ENCODE data around the gene SLC25A42.

Gene SLC25A42

DNA sequence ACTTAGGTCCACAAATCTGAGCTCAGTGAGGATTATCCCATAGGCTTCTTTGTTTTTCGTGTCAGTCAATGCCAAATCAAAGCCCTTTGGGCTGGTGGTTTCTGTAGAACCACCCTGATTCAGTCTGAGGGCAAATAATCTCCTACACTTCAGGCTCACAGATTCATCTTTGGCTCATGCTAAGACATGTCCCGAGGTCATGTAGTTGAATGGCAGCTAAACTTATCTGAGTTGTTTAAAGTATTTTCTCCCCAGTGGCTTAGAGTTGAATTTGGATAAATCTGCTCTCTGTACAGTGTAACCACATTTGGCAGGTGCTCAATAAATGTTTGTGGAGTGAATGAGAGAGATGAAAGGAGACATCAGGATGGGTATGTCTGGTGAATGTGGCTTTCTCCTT lies 13.1 kb upstream of the SLC25A42 start:
- no peak for DNase-seq

GRCh38 chr19:19051478-19052213 lies 12.1 kb upstream of the SLC25A42 start:
- no peak for DNase-seq

GRCh38 chr19:19052921-19053320 lies 10.9 kb upstream of the SLC25A42 start:
- no peak for DNase-seq

GRCh38 chr19:19053508-19054314 lies 10.1 kb upstream of the SLC25A42 start:
- peak in 23 of 56 donors; percentile 3 to 75 (median 32) for DNase-seq

DNA sequence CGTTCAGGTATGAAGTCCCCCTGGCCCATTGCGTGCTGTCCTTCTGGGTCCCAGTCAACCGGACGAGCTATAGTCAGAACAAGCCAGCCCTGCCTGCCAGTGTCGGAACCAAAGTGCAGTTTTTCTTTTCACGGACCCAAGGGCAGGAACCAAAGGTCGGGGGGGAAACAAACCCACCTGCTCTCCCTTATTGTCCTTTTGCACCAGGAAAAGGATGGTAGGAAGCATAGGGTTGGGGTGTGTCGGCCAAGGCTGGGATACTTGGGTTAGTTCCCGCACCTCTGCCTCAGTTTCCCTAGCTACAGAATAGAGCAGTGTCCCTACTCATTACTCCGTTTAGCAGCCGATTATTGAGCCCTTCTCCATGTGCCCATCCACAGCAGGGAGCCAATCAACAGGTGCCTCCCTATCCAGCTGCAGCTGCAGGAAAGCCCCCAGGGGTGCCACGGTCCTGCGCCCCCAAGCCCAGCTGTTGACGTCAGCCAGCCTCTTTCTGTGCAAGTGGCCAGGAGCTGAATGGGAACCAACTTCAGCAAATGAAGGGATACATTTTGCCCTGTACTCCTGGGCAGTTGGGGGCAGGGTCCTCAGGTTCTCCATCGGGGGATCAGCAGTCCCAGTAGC lies 9.4 kb upstream of the SLC25A42 start:
- DNase-seq: no peak

- no peak for DNase-seq
These were observed 8.8 kb upstream of the SLC25A42 start for GRCh38 chr19:19054939-19055440.

- no peak for DNase-seq
These were observed 8.1 kb upstream of the SLC25A42 start for GRCh38 chr19:19055701-19056100.

DNA sequence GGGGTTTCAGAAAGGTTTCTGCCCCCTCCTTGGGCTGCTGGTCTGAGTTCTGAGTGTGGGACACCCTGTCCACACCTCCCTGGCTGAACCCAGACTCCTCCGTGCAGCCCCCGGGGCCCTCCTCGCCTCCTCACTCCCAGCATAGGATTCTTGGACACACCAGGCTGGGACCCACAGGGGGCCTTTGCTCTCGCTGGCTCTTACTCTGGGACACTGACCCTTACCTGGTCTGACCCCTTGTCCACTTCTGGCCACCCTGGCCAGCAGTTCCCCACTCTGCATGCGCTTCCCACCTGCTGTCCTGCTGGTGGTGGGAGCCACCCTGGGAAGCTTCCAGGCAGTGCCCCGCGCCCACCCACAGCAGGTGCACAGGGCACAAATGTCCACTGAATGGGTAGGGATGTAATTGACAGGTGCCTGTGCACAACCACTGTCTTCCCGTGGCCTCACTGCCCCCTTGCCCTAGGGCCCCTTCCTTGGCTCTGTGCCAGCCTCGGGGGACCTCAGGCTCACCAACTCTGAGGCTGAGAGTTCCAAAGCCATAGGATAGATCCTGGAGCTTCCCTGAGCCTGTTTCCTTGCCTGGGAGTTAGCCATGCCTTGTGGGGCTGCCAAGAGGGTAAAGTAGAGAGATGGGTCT lies 7.0 kb upstream of the SLC25A42 start:
- DNase-seq: no peak

GRCh38 chr19:19057317-19057716 lies 6.5 kb upstream of the SLC25A42 start:
- DNase-seq: no peak

- no peak for DNase-seq
These were observed 6.1 kb upstream of the SLC25A42 start for GRCh38 chr19:19057720-19058119.

DNA sequence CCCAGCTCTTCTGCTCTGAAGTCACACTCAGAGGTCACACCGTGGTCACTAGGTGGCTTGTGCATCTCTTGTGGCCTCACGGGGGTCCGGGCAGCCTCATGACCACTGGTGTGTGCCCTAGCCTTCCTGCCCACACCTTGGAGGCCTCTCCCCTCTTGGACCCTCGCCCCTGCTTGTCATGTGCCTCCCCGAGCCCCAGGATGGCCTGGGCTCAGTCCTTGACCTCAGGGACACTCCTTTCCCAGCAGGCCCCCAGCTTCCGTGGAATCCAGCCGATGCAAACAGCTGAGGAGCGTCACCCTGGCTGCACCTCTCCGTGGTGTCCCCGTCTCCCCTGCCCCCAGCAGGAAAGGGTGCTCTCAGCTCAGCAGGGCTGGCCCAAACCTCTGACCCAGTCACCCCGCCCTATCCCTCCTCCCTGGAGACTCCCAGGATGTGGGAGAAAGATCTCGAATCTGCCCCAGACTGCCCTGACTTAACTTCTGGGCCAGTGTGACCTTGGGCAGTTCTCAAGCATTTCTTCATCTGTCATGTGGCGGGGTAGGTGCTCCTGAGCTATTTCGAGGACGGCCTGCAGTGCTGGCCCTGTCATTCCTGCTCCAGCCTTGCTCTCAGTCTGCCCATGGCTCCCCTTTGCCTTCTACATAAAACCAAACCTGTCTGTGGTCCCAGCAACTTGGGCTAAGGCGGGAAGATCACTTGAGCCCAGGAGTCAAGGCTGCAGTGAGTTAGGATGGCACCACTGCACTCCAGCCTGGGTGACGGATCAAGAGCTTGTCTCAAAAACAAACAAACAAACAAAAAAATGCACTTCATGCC lies 4.6 kb upstream of the SLC25A42 start:
- no peak for DNase-seq

- DNase-seq: no peak
These were observed 3.8 kb upstream of the SLC25A42 start for GRCh38 chr19:19059837-19060611.

- DNase-seq: peak in 20 of 56 donors; percentile 3 to 53 (median 20)
These were observed 2.3 kb upstream of the SLC25A42 start for GRCh38 chr19:19061506-19061905.

DNA sequence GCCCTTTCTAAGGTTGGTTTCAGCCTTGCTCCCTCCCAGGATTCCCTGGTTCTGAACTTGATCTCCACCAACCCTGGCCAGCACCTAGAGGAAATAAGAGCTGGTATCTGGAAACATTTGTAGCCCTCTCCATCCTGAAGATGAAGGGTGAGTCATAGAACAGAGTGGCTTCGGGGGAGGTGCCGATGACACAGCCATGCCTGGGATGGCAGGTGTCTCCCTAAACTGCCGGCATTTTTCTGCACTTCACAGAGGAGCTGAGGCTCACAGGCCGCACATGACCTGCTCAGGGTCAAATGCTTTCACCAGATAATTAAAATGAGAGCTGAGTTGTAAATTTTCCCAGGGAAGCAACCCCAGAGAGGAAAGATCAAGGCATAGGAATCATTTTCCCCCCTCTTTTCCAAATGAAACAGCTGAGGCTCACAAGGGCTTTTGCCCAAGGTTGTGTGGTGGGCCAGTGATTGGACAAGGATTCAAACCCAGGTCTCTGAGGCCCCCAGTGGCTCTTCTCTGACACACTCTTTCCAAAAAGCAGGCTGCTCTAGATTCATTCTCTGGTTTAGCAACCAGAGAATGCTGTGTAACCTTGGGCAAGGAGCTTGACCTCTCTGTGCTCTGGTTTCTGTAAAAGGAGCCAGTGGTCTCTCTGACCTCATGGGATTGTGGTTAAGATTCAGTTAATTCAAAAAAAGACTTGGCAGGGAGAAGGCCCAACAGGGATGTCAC lies 1.2 kb upstream of the SLC25A42 start:
- DNase-seq: no peak

- peak in 1 of 56 donors; percentile 34 for DNase-seq
These were observed 416 bp downstream of the SLC25A42 start for GRCh38 chr19:19064098-19064722.

DNA sequence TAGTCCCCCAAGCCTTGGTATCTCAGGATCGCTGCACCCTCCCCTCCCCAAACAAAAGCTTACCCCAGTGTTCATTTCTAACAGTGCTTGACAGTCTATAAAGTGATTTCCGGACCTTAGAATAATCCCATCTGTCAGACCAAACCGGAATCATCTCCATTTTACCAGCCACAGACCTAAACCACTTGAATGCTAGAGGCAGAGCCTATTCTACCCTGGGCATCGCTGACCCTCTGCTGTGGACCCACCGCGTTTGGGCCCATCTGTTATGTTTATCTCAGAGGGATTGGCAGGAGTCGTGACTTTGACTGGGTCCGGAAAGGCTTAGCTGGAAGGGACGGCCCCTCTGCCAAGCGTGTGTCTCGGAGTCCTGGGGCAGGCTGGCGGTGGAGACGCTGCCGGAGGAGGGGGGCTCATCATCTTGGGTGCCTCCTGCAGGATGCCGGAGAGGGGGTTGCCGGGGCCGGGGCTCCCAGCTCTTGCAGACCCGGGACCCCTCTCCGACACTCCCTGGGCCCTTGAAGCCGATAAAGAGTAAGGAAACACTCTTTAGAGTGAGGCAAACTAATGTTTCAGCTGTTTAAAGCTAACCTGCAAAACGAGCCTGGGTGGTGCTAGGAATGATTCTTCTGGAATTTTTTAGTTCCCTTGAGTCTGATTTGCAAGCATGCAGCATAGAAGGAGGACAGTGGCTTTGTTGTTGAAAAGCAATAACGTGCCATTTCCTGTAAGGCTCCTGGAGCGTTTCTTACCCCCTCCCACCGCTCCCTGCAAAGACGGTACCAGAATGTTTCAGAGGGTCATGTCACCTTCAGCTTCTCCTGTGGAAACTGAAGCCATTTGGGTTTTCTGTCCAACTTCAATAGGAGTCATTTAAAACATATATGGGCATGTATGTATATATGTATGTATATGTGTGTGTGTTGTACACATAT lies 1.3 kb downstream of the SLC25A42 start:
- DNase-seq: peak in 5 of 56 donors; percentile 2 to 24 (median 9)
